ENCODE results near the gene NME2. TPM values are rescaled to one million over a fixed set of nuclear protein-coding genes. Genes with fewer than 3 reads are reported as not detected.

The NME2 gene
- total RNA-seq (2021; fragmentation: NEBNext Ultra II Directional; extraction: Animal tissue kit (Norgen Biotek cat#: 25700)): 801 and 827 TPM in 2 replicates
- 795 and 929 TPM in 2 replicates for polyA plus RNA-seq (2011; rRNA removed)
- polyA plus RNA-seq (2011; cell fraction: cytosol; rRNA removed): 1,071 TPM
- 551 TPM for polyA plus RNA-seq (2011; cell fraction: nucleus; rRNA removed)
- polyA plus RNA-seq (2012, experiment 1 of 2): 832 to 1,007 TPM (median 935 TPM) in 4 replicates
- polyA plus RNA-seq (2012, experiment 2 of 2): 1,048 TPM
- polyA plus RNA-seq (2013, experiment 1 of 2): 1,239 TPM
- polyA plus RNA-seq (2013, experiment 2 of 2): 1,281 TPM
- polyA minus RNA-seq (2011; rRNA and poly(A)+ RNA removed): 149 and 156 TPM in 2 replicates
- polyA minus RNA-seq (2011; cell fraction: cytosol; rRNA and poly(A)+ RNA removed): 147 TPM
- polyA minus RNA-seq (2011; cell fraction: nucleus; rRNA and poly(A)+ RNA removed): 222 TPM
- long read RNA-seq, experiment 1, transcript NME2-208 (3 exons, 565 nt): minor isoform, 45 of 607 reads
- long read RNA-seq, experiment 1, transcript NME2-209 (2 exons, 789 nt): minor isoform, 21 of 607 reads
- long read RNA-seq, experiment 1, transcript NME2-205 (5 exons, 826 nt): major isoform, 283 of 607 reads
- long read RNA-seq, experiment 1, transcript NME2-202 (4 exons, 866 nt): minor isoform, 159 of 607 reads
- long read RNA-seq, experiment 1, partial matches to known transcripts: 49 of 607 reads
- long read RNA-seq, experiment 1, other reads (novel, unspliced or antisense): 17 of 607 reads
- long read RNA-seq, experiment 2, transcript NME2-205 (5 exons, 826 nt): minor isoform, 16 of 38 reads
- long read RNA-seq, experiment 2, transcript NME2-202 (4 exons, 866 nt): major isoform, 20 of 38 reads
- long read RNA-seq, experiment 2, partial matches to known transcripts: 0 of 38 reads
- long read RNA-seq, experiment 2, other reads (novel, unspliced or antisense): 1 of 38 reads

- Histone ChIP-seq H3K9ac (replicated peaks in 1 of 4; ENCODE audit: extremely low read depth in 1 of 4, low read depth in 3 of 4, low read length in 3 of 4) (peak within 1 kb of the TSS; percentile 60 to 97 (median 91)), H2BK120ac (replicated peaks; ENCODE audit: low read depth, low read length) (no peak within 1 kb of the TSS), H2AFZ (ENCODE audit: low read length) (peak within 1 kb of the TSS; percentile 97), H4K5ac (ENCODE audit: insufficient read length, low read depth, low read length) (peak within 1 kb of the TSS; percentile 87), H3K18ac (ENCODE audit: extremely low read depth, low read length) (peak within 1 kb of the TSS; percentile 90), H3K27ac (ENCODE audit: low read depth, low read length) (peak within 1 kb of the TSS; percentile 71), H3K79me2 (ENCODE audit: control insufficient read depth in 1 of 2, insufficient read depth in 2 of 2, low read length in 2 of 2) (peaks cover 0 to 13% of the 10 kb centered on the region in 2 experiments; a peak in 2 of 4 replicates), H3K79me1 (ENCODE audit: low read depth, low read length) (no peaks in the 10 kb centered on the region; the same call in 1 of the 2 replicates), H3K9me3 (ENCODE audit: insufficient read depth in 2 of 2, low read depth in 1 of 2, low read length in 1 of 2) (no peaks in the 10 kb centered on the region), H2BK20ac (ENCODE audit: low read length) (peak within 1 kb of the TSS; percentile 61; the same call in 1 of the 2 replicates), H3K4me2 (ENCODE audit: insufficient read depth in 1 of 2, low read depth in 2 of 2, low read length in 2 of 2) (peak within 1 kb of the TSS; percentile 89 to 97), H2AK5ac (ENCODE audit: low read depth, low read length) (no peak within 1 kb of the TSS), H3K23ac (ENCODE audit: insufficient read length) (no peak within 1 kb of the TSS), H3K14ac (ENCODE audit: insufficient read length) (no peak within 1 kb of the TSS), H3K4me1 (replicated peaks in 1 of 4; ENCODE audit: control insufficient read depth in 3 of 4, insufficient read depth in 4 of 4, low read length in 3 of 4) (peaks cover 0 to 9% (median 3%) of the 10 kb centered on the region in 4 experiments; a peak in 4 of 7 replicates), H3K27me3 (replicated peaks in 1 of 4; ENCODE audit: control insufficient read depth in 3 of 4, extremely low read depth in 1 of 4, insufficient read depth in 3 of 4, low read length in 3 of 4) (no peaks in the 10 kb centered on the region), H2BK12ac (ENCODE audit: low read depth, low read length) (peak within 1 kb of the TSS; percentile 23; the same call in 1 of the 2 replicates), H2BK5ac (ENCODE audit: low read depth, low read length) (peak within 1 kb of the TSS; percentile 94), H3K36me3 (ENCODE audit: control insufficient read depth in 2 of 4, insufficient read depth in 4 of 4, low read length in 3 of 4) (peaks cover 15 to 58% (median 43%) of the 10 kb centered on the region in 4 experiments), H3K23me2 (ENCODE audit: low read depth, low read length) (peaks cover 9% of the 10 kb centered on the region), H3K4ac (replicated peaks; ENCODE audit: insufficient read length, low read depth, low read length) (peak within 1 kb of the TSS; percentile 58), H4K8ac (ENCODE audit: extremely low read depth, insufficient read depth, low read length) (peak within 1 kb of the TSS; percentile 93; the same call in 1 of the 2 replicates), H2BK15ac (ENCODE audit: low read length) (no peak within 1 kb of the TSS), H3K4me3 (ENCODE audit: extremely low read depth in 1 of 4, insufficient read depth in 2 of 4, low read depth in 3 of 4, low read length in 4 of 4) (peak within 1 kb of the TSS; percentile 65 to 95 (median 92)), H4K20me1 (replicated peaks in 1 of 2; ENCODE audit: control insufficient read depth in 1 of 2, insufficient read depth in 2 of 2, low read length in 2 of 2) (peaks cover 0 to 5% of the 10 kb centered on the region in 2 experiments), H3K56ac (replicated peaks; ENCODE audit: insufficient read length, low read depth, low read length) (peak within 1 kb of the TSS; percentile 92), H4K91ac (replicated peaks; ENCODE audit: insufficient read length, low read length) (peak within 1 kb of the TSS; percentile 32)
- FAIRE-seq (no peak), DNase-seq (ENCODE audit: low read depth in 1 of 2, low spot score in 2 of 2) (peak; percentile 74 to 96)
- ChIA-PET POLR2A (ENCODE audit: partially characterized antibody) (interaction anchor here (0.6 to 6.0 kb wide), 17 partner anchors 8 to 447 kb away, joined by 3 to 82 read pairs (median 5); partner anchors contain the start of genes LUC7L3, MBTD1, NME1 and UTP18), CTCF (ENCODE audit: partially characterized antibody) (interaction anchor here (0.9 to 2.5 kb wide), 3 partner anchors 12 to 164 kb away, joined by 3 to 7 read pairs (median 5); no protein-coding TSS in a partner anchor)
- 2% methylated on average over 58 of the region's 98 CpGs; no CpG with 5 or more reads in 1 of the 2 experiments for WGBS, 2 experiments (ENCODE audit: extremely low coverage in 1 of 2, insufficient coverage in 1 of 2, insufficient read length in 1 of 2, insufficient replicate concordance in 2 of 2, low coverage in 1 of 2, low lambda C conversion rate in 2 of 2, missing lambda C conversion rate in 1 of 2)
- TF ChIP-seq TAF7 (optimal IDR thresholded peaks at IDR 0.05; ENCODE audit: borderline replicate concordance, low read depth, low read length) (no peak), CHD1 (IDR thresholded peaks at IDR 0.05; ENCODE audit: low read depth, low read length) (no peak), YY1 (IDR thresholded peaks at IDR 0.05; ENCODE audit: low read depth, low read length) (no peak; the same call in 1 of the 2 replicates), TAF1 (IDR thresholded peaks at IDR 0.05; ENCODE audit: low read depth, low read length) (peak; percentile 60; the same call in 1 of the 2 replicates), NRF1 (IDR thresholded peaks at IDR 0.05; ENCODE audit: low read depth, low read length) (no peak)
- TF ChIP-seq, protein P1, sequence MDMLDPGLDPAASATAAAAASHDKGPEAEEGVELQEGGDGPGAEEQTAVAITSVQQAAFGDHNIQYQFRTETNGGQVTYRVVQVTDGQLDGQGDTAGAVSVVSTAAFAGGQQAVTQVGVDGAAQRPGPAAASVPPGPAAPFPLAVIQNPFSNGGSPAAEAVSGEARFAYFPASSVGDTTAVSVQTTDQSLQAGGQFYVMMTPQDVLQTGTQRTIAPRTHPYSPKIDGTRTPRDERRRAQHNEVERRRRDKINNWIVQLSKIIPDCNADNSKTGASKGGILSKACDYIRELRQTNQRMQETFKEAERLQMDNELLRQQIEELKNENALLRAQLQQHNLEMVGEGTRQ (IDR thresholded peaks at IDR 0.05; ENCODE audit: low read length): no peak
Observed at GRCh38 chr17:51166198-51166986, at the start of gene NME2. NME2 (plus strand) TSS chr17:51166411; CDS start chr17:51166831, 420 bp downstream.

Data from H1 (cell line).